Uterus (tissue), 2 donors: ENCODE data around the gene H1-8.

Experiments
- CTCF ChIP-seq, 4 experiments: fragments of 200-600 bp in 2 of 4; fragments of 450-650 bp in 2 of 4; sonication (generic) in 2 of 4; IDR thresholded peaks; one replicate each; pipeline ENCODE4 v1.5.1; 2016 to 2019; ENCODE audit warnings: antibody characterized with exemption in 4 of 4, mild to moderate bottlenecking in 2 of 4, moderate library complexity in 1 of 4
- POLR2A ChIP-seq, 2 donors: fragments of 450-650 bp; IDR thresholded peaks; one replicate each; pipeline ENCODE4 v1.6.1; 2016; ENCODE audit warnings: antibody characterized with exemption in 2 of 2, mild to moderate bottlenecking in 1 of 2, moderate library complexity in 1 of 2

DNA sequence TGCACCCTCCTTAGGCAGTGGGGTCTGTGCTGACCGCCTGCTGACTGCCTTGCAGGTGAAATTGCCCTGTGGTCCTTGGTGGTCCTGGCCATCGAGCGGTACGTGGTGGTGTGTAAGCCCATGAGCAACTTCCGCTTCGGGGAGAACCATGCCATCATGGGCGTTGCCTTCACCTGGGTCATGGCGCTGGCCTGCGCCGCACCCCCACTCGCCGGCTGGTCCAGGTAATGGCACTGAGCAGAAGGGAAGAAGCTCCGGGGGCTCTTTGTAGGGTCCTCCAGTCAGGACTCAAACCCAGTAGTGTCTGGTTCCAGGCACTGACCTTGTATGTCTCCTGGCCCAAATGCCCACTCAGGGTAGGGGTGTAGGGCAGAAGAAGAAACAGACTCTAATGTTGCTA is 12.2 kb upstream of the H1-8 start:
- no peak for TF ChIP-seq CTCF (IDR thresholded peaks at IDR 0.05)
- no peak for TF ChIP-seq POLR2A (IDR thresholded peaks at IDR 0.05)
